Bronchial epithelial cell (primary cell): ENCODE results near the gene BCOR. TPM values are rescaled to one million over a fixed set of nuclear protein-coding genes. Genes with fewer than 3 reads are reported as not detected.
A peak's percentile ranks its signal among the peaks of the same experiment; 100 is the strongest.

Experiments used
- DNase-seq: peaks from one replicate; pipeline ENCODE4 v3.0.0-alpha.2; 2010; ENCODE audit warnings: low read depth
- FAIRE-seq: peaks from 2 replicates; lab custom pipeline; 2011; peaks lifted over from hg19 to GRCh38; lab: Jason Lieb, UNC
- H3K27me3 ChIP-seq: 2 replicates; pipeline ENCODE4 v1.5.1; 2011; ENCODE audit warnings: low read length; ENCODE audit not compliant: control insufficient read depth, insufficient read depth
- H3K36me3 ChIP-seq: 2 replicates; pipeline ENCODE4 v1.5.1; 2011; ENCODE audit warnings: low read length; ENCODE audit not compliant: control insufficient read depth, insufficient read depth
- H3K4me3 ChIP-seq: 2 replicates; pipeline ENCODE4 v1.5.1; 2011; ENCODE audit warnings: mild to moderate bottlenecking, low read depth, low read length, control low read depth
- CTCF ChIP-seq: IDR thresholded peaks from 2 replicates; pipeline ENCODE4 v1.5.1; 2011; ENCODE audit warnings: mild to moderate bottlenecking, moderate library complexity, low read length, control low read depth, inconsistent platforms; ENCODE audit not compliant: insufficient read depth, severe bottlenecking
- total RNA-seq: library from RNA; depleted of rRNA; stranded (reverse); fragments of >200 nt; gene quantifications from 2 replicates; pipeline ENCODE4 v1.2.1, GENCODE V29; 2014

Gene BCOR
- 6.1 and 10.4 TPM in 2 replicates for total RNA-seq

GRCh38 chrX:40097504-40098263 lies at the start of gene BCOR:
TSS of gene BCOR (minus strand) at chrX:40097958. CDS start at chrX:40077929, 20,029 bp downstream.
- Histone ChIP-seq H3K4me3 (peak within 1 kb of the TSS; percentile 53), H3K36me3 (no peaks in the 10 kb centered on the region), H3K27me3 (no peaks in the 10 kb centered on the region)
- FAIRE-seq (no peak), DNase-seq (no peak)
- no peak for TF ChIP-seq CTCF

- DNase-seq (no peak), FAIRE-seq (no peak)
- no peak for TF ChIP-seq CTCF
- Histone ChIP-seq H3K36me3 (no peaks in the 10 kb centered on the region), H3K4me3 (no peak overlapping the region), H3K27me3 (no peaks in the 10 kb centered on the region)
Measured at GRCh38 chrX:40147126-40147952, 49.6 kb upstream of the BCOR start.

GRCh38 chrX:40146262-40147125 lies 48.7 kb upstream of the BCOR start:
- no peak for TF ChIP-seq CTCF
- no peaks in the 10 kb centered on the region for H3K36me3 ChIP-seq
- peak overlapping the region; percentile 43 for H3K4me3 ChIP-seq
- no peaks in the 10 kb centered on the region for H3K27me3 ChIP-seq
- FAIRE-seq (no peak), DNase-seq (no peak)

- TF ChIP-seq CTCF = no peak
- Histone ChIP-seq H3K27me3 (no peaks in the 10 kb centered on the region), H3K4me3 (peak overlapping the region; percentile 43), H3K36me3 (no peaks in the 10 kb centered on the region)
- no peak for FAIRE-seq
- no peak for DNase-seq
Measured at GRCh38 chrX:40145923-40146261, 48.1 kb upstream of the BCOR start.

GRCh38 chrX:40145001-40145922 lies 47.5 kb upstream of the BCOR start:
- FAIRE-seq (no peak), DNase-seq (no peak)
- no peak for TF ChIP-seq CTCF
- Histone ChIP-seq H3K4me3 (peak overlapping the region; percentile 43), H3K36me3 (no peaks in the 10 kb centered on the region), H3K27me3 (no peaks in the 10 kb centered on the region)
